Progenitor cell of endocrine pancreas (in vitro differentiated cells): ENCODE data around the gene PDCD6IP. TPM values are rescaled to one million over a fixed set of nuclear protein-coding genes. Genes with fewer than 3 reads are reported as not detected.

Experiments
- DNase-seq: peaks from one replicate; pipeline ENCODE4 v3.0.0; 2021; ENCODE audit warnings: low spot score; ENCODE audit not compliant: unreplicated experiment
- H3K27ac Mint-ChIP-seq: 2 replicates; pipeline ENCODE4 v1.8.0; 2021; ENCODE audit warnings: mild to moderate bottlenecking, moderate library complexity, mixed read lengths
- H3K27me3 Mint-ChIP-seq: 2 replicates; pipeline ENCODE4 v1.8.0; 2021; ENCODE audit warnings: mixed read lengths
- H3K36me3 Mint-ChIP-seq: 2 replicates; pipeline ENCODE4 v1.8.0; 2022; ENCODE audit warnings: mixed read lengths; ENCODE audit not compliant: insufficient read depth
- H3K4me1 Mint-ChIP-seq: 2 replicates; pipeline ENCODE4 v1.8.0; 2021; ENCODE audit warnings: low read depth, mixed read lengths
- H3K4me3 Mint-ChIP-seq: 2 replicates; pipeline ENCODE4 v1.8.0; 2021; ENCODE audit warnings: low read depth, mild to moderate bottlenecking, moderate library complexity, mixed read lengths
- H3K9me3 Mint-ChIP-seq: 2 replicates; pipeline ENCODE4 v1.8.0; 2021; ENCODE audit warnings: low read depth, mixed read lengths
- CTCF ChIP-seq: fragments of 200-600 bp; sonication (generic); IDR thresholded peaks from one replicate; pipeline ENCODE4 v1.5.0; 2021; ENCODE audit warnings: antibody characterized with exemption, mild to moderate bottlenecking; ENCODE audit not compliant: unreplicated experiment
- total RNA-seq: library from RNA; stranded (reverse); gene quantifications from 2 replicates; pipeline ENCODE4 v1.2.1, GENCODE V29; 2021

The PDCD6IP gene
- total RNA-seq, 1 donor from 2014 or later: 113 TPM

- H3K27ac Mint-ChIP-seq: no peak overlapping the region
- no peaks in the 10 kb centered on the region for H3K36me3 Mint-ChIP-seq
- H3K9me3 Mint-ChIP-seq: no peaks in the 10 kb centered on the region
- no peak for DNase-seq
- TF ChIP-seq CTCF: no peak
- H3K4me1 Mint-ChIP-seq: peaks cover 3% of the 10 kb centered on the region
- H3K27me3 Mint-ChIP-seq: peaks cover 2% of the 10 kb centered on the region
- H3K4me3 Mint-ChIP-seq: no peak overlapping the region
These were observed 94.2 kb downstream of the PDCD6IP start for GRCh38 chr3:33892655-33893054.

- Mint-ChIP-seq H3K27me3 (no peaks in the 10 kb centered on the region), H3K27ac (no peak overlapping the region), H3K9me3 (no peaks in the 10 kb centered on the region), H3K4me3 (no peak overlapping the region), H3K4me1 (peaks cover 3% of the 10 kb centered on the region), H3K36me3 (no peaks in the 10 kb centered on the region)
- no peak for TF ChIP-seq CTCF
- DNase-seq: no peak
These were observed 97.2 kb downstream of the PDCD6IP start for GRCh38 chr3:33895658-33896057.

- no peak overlapping the region for H3K27ac Mint-ChIP-seq
These were observed 98.9 kb downstream of the PDCD6IP start for GRCh38 chr3:33897306-33897705.

GRCh38 chr3:33898901-33899300 lies 100.5 kb downstream of the PDCD6IP start:
- Mint-ChIP-seq H3K36me3 (no peaks in the 10 kb centered on the region), H3K4me3 (no peak overlapping the region), H3K27me3 (no peaks in the 10 kb centered on the region), H3K4me1 (peaks cover 3% of the 10 kb centered on the region), H3K9me3 (no peaks in the 10 kb centered on the region), H3K27ac (no peak overlapping the region)
- TF ChIP-seq CTCF: no peak
- no peak for DNase-seq

More at GRCh38 chr3:33897306-33897705, 98.9 kb downstream of the PDCD6IP start:
- Mint-ChIP-seq H3K36me3 (no peaks in the 10 kb centered on the region), H3K4me3 (no peak overlapping the region), H3K27me3 (no peaks in the 10 kb centered on the region), H3K4me1 (peaks cover 3% of the 10 kb centered on the region), H3K9me3 (no peaks in the 10 kb centered on the region)
- no peak for TF ChIP-seq CTCF
- DNase-seq: no peak

GRCh38 chr3:33900440-33900808 lies 102.0 kb downstream of the PDCD6IP start:
- no peaks in the 10 kb centered on the region for H3K9me3 Mint-ChIP-seq
- DNase-seq: no peak

More at GRCh38 chr3:33900440-33900808, 102.0 kb downstream of the PDCD6IP start:
- Mint-ChIP-seq H3K27ac (no peak overlapping the region), H3K36me3 (no peaks in the 10 kb centered on the region), H3K27me3 (no peaks in the 10 kb centered on the region), H3K4me3 (no peak overlapping the region), H3K4me1 (no peaks in the 10 kb centered on the region)
- no peak for TF ChIP-seq CTCF
